ENCODE results near the gene TPBG. TPM values are rescaled to one million over a fixed set of nuclear protein-coding genes. Genes with fewer than 3 reads are reported as not detected.
A peak's percentile ranks its signal among the peaks of the same experiment; 100 is the strongest.

The TPBG gene
- total RNA-seq, 1 experiment from 2014 or later = 67.1 TPM

GRCh38 chr6:82376636-82377035 lies 13.0 kb downstream of the TPBG start:
- ChIA-PET CTCF (no interaction called here), POLR2A (ENCODE audit: low non-redundant PET) (no interaction called here)
- Histone ChIP-seq H3K27me3 (replicated peaks; ENCODE audit: insufficient read depth, low read depth, low read length, poor library complexity) (no peaks in the 10 kb centered on the region), H3K9me3 (ENCODE audit: low read depth, low read length, poor library complexity, severe bottlenecking) (no peaks in the 10 kb centered on the region), H3K36me3 (ENCODE audit: insufficient read depth, low read length, poor library complexity, severe bottlenecking) (no peaks in the 10 kb centered on the region), H3K27ac (ENCODE audit: low read depth, low read length, poor library complexity, severe bottlenecking) (no peak overlapping the region), H3K4me3 (ENCODE audit: low read depth, low read length, poor library complexity, severe bottlenecking) (no peak overlapping the region), H3K4me1 (ENCODE audit: insufficient read depth, low read length, poor library complexity, severe bottlenecking) (peaks cover 10% of the 10 kb centered on the region)
- BruUV-seq (replicated peaks) = no TSS peak
- intact Hi-C loops (cut with micrococcal nuclease; ENCODE audit: unreplicated experiment) = no loop called here
- DNase-seq (ENCODE audit: low spot score) = peak; percentile 65
- TF ChIP-seq EZH2 (IDR thresholded peaks at IDR 0.05; ENCODE audit: borderline replicate concordance, low read depth, low read length, poor library complexity, severe bottlenecking) (no peak), CTCF (conservative IDR thresholded peaks at IDR 0.05; ENCODE audit: low read depth, low read length) (no peak)

GRCh38 chr6:82380566-82381185 lies 17.1 kb downstream of the TPBG start:
- BruUV-seq (replicated peaks) = no TSS peak
- ChIA-PET CTCF (no interaction called here), POLR2A (ENCODE audit: low non-redundant PET) (interaction anchor here (0.5 kb wide), 1 partner anchor 14 kb away, joined by 7 read pairs; no protein-coding TSS in a partner anchor)
- no peaks in the 10 kb centered on the region for H3K4me1 ChIP-seq (ENCODE audit: insufficient read depth, low read length, poor library complexity, severe bottlenecking)
- intact Hi-C loops (cut with micrococcal nuclease; ENCODE audit: unreplicated experiment) = no loop called here
- TF ChIP-seq CTCF (conservative IDR thresholded peaks at IDR 0.05; ENCODE audit: low read depth, low read length) = no peak
- no peak for TF ChIP-seq EZH2 (IDR thresholded peaks at IDR 0.05; ENCODE audit: borderline replicate concordance, low read depth, low read length, poor library complexity, severe bottlenecking)
- no peaks in the 10 kb centered on the region for H3K27me3 ChIP-seq (replicated peaks; ENCODE audit: insufficient read depth, low read depth, low read length, poor library complexity)
- no peak overlapping the region for H3K4me3 ChIP-seq (ENCODE audit: low read depth, low read length, poor library complexity, severe bottlenecking)
- H3K36me3 ChIP-seq (ENCODE audit: insufficient read depth, low read length, poor library complexity, severe bottlenecking) = no peaks in the 10 kb centered on the region
- H3K27ac ChIP-seq (ENCODE audit: low read depth, low read length, poor library complexity, severe bottlenecking) = no peak overlapping the region
- H3K9me3 ChIP-seq (ENCODE audit: low read depth, low read length, poor library complexity, severe bottlenecking) = no peaks in the 10 kb centered on the region
- no peak for DNase-seq (ENCODE audit: low spot score)

- Histone ChIP-seq H3K27me3 (replicated peaks; ENCODE audit: insufficient read depth, low read depth, low read length, poor library complexity) (no peaks in the 10 kb centered on the region), H3K9me3 (ENCODE audit: low read depth, low read length, poor library complexity, severe bottlenecking) (no peaks in the 10 kb centered on the region)
Observed at GRCh38 chr6:82381278-82381677, 17.7 kb downstream of the TPBG start.

More at GRCh38 chr6:82381278-82381677, 17.7 kb downstream of the TPBG start:
- no peak for TF ChIP-seq CTCF (conservative IDR thresholded peaks at IDR 0.05; ENCODE audit: low read depth, low read length)
- no peak for TF ChIP-seq EZH2 (IDR thresholded peaks at IDR 0.05; ENCODE audit: borderline replicate concordance, low read depth, low read length, poor library complexity, severe bottlenecking)
- CTCF ChIA-PET = no interaction called here
- intact Hi-C loops (cut with micrococcal nuclease; ENCODE audit: unreplicated experiment) = no loop called here
- POLR2A ChIA-PET (ENCODE audit: low non-redundant PET) = interaction anchor here (0.5 kb wide), 1 partner anchor 14 kb away, joined by 7 read pairs; no protein-coding TSS in a partner anchor
- H3K4me1 ChIP-seq (ENCODE audit: insufficient read depth, low read length, poor library complexity, severe bottlenecking) = no peaks in the 10 kb centered on the region
- H3K4me3 ChIP-seq (ENCODE audit: low read depth, low read length, poor library complexity, severe bottlenecking) = no peak overlapping the region
- no TSS peak for BruUV-seq (replicated peaks)
- H3K27ac ChIP-seq (ENCODE audit: low read depth, low read length, poor library complexity, severe bottlenecking) = no peak overlapping the region
- no peak for DNase-seq (ENCODE audit: low spot score)
- no peaks in the 10 kb centered on the region for H3K36me3 ChIP-seq (ENCODE audit: insufficient read depth, low read length, poor library complexity, severe bottlenecking)
